ENCODE data around the gene IRF2.

IRF2 gene

DNA sequence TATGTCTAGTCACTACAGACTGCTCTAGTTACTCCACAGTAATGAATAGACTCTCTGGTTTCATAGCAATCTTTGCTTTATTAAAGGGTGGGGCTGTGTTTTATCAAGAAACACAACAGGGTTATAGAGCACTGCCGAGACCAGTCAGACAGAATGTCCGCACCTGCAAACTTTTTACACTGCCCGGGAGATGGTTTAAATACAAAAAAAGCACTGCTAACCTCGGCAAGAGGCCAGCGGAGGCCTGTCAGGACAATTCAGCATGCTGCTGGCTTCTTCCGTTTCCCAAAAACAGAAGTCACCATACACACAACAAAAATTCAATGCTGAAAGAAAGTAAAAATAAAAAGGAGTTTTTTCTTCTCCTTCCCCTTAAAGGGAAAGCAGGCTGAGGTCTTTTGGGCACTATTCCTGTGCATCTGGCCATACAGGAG is 67.4 kb downstream of the IRF2 start:
- no peak for DNase-seq

DNA sequence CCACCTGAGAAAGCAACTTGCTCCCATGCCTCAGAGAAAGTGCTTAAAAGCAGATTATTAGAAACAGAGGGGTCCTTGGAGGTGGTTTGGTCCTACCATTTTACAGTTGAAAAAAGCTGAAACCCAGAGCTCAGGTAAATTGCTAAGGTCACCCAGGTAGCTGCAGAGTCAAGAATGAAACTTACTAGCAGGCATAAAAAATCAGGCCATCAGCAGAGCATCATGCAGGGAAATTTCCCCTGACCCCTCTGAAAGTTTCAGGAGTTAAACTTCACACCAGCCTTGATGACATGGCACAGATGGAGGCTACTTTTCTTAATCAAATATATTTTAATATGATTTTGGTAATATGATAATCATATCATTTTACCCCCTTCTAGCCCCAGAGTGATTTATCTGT is 70.3 kb downstream of the IRF2 start:
- DNase-seq, result no peak

DNA sequence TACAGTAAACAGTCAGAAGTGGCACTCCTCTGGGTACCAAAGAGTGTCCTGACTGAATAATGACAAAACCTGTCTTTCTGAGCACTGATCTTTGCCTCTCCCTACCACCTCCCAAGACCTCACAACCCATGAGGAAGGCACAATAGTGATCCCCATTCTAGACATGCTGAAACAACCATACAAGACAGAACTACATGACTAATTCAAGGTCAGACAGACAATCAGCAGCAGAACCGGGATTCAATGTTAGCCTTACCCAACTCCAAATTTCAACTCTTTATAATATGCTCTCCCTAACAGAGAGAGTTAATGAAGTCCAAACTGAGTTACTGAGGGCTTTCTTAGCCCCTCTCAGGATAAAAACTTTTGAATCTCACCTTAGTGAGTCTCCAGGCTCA is 71.0 kb downstream of the IRF2 start:
- DNase-seq, result no peak

DNA sequence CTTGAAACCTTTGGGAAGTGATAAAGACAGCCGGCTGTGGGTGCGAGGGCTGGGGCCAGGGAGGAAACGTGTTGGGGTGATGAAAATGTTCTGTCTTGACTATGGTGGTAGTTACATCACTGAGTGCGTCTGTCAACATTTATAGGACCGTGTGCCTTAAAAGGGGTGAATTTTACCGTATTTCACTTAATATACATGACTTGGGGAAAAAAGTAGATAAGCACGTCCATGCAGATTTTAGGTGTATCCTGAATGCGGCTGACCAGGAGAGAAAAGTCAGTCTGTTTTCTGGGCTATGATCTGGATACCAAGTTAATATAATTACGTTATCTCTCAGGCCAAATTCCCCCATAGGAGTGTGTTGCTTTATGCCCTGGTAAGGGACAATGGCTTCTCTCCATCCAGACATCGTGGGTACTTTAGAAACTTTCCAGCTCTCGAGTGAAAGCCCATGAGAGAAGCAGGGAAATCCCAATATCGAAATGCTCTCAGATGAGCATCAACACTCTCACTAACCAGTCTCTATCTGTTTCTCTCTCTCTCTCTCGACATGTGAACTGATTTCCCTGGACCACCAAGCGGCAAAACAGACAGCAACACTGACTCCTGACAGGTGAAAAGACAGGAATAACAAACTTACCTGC is 71.5 kb downstream of the IRF2 start:
- no peak for DNase-seq

GRCh38 chr4:184402239-184402638 is 72.1 kb downstream of the IRF2 start:
- DNase-seq, result no peak

- DNase-seq, result no peak
Measured at GRCh38 chr4:184401397-184402171, 72.8 kb downstream of the IRF2 start.

DNA sequence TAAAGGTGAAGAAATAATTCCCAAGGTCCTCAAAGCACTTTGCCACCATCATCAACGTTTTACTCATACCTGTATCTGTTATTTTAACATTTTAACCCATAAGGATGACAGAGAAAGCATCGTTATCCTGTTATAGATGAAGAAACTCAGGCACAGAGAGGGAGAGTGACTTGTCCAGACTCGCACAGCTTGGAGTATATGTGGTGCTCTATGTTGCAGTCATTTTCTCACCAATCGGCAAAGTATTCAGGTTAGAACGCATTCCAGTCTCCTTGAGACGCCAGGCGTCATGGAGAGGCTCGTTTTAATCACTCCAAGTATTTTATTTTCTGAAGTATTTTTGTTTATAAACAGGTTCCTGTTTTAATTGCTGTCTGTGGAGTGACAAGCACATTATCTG is 73.5 kb downstream of the IRF2 start:
- no peak for DNase-seq

DNA sequence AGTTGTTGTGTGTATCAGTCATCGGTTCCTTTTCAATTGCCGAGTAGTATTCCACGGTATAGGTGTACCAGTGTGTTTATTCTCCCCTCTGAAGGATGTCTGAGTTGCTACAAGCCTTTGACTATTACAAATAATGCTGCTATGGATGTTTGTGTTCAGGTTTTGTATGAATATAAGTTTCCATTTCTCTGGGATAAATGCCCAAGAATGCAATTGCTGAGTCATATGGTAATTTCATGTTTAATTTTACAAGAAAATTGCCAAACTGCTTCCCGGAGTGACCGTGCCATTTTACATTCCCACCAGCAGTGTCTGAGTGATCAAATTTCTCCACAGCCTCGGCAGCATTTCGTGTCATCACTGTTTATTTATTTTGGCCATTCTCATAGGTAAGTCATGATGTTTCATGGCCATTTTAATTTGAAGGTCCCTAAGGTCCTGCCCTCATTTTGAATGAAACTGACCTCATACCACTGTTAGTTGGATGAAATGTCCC is 73.9 kb downstream of the IRF2 start:
- DNase-seq, result no peak

- DNase-seq, result no peak
Measured at GRCh38 chr4:184399512-184399908, 74.8 kb downstream of the IRF2 start.

- DNase-seq, result no peak
Measured at GRCh38 chr4:184398741-184399511, 75.4 kb downstream of the IRF2 start.

DNA sequence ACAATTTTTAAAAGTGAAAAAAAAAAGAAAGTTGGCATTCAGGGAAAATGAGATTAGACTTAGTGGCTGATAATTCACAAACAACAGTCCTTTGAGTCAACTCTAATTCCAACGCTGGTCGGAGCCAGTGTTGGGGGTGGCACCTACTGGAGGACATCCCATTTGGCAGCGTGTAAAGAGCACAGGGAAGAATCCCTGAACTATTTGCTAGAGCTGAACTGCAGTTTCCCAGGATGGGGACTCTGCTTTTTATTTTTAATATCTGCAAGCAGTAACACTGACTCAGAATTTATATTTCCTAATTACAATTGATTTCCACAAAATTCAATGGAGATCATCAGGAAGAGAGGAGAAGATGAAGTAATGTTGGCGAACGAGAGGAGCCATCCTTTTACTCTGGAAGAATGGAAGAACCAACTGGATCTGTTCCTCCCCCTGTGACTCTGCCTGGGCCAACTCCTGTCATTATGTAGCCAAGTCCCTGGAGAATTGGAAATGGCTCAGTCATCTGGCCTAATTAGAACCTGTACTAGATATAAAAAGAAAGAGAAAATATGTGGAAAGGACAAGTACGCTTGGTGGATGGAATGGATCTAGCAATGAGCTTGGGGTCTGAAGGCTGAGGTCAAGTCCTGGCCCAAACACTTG is 76.7 kb downstream of the IRF2 start:
- no peak for DNase-seq

DNA sequence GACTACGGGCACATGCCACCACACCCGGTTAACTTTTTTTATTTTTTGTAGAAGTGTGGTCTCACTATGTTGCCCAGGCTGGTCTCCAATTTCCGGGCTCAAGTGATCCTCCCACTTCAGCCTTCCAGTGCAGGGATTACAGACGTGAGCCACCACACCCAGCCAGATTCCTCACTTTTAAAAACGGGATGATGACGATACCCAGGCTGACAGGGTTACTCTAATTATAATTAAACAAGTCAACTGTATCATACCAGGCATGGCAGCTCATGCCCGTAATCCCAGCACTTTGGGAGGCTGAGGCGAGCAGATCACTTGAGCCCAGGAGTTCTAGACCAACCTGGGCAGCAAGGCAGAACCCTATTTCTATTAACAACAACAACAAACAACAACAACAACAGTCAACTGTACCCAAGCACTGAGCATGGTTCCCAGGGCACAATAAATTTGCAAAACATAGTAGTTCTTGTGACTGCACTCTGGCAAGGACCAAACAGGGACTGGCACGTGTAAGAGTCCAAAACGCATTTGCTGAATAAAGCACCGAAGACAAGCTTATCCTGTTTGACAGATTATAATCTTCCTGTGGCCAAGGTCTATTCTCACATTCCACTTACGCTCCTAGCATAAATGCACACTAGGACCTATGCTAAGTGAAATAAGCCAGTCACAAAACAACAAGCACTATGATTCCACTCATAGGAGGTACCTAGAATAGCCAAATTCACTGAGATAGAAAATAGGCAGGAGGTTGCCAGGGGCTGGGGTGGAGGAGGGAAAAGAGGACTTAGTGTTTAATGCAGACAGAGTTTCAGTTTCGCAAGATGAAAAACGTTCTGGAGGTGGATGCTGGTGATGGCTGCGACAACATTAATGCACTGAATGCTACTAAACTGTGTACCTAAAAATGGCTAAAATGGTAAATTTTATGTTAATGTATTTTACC is 77.5 kb downstream of the IRF2 start:
- no peak for DNase-seq

- DNase-seq, result no peak
Measured at GRCh38 chr4:184395971-184396391, 78.4 kb downstream of the IRF2 start.

GRCh38 chr4:184395451-184395917 is 78.9 kb downstream of the IRF2 start:
- DNase-seq, result no peak

- no peak for DNase-seq
Measured at GRCh38 chr4:184392748-184393559, 81.4 kb downstream of the IRF2 start.

GRCh38 chr4:184392316-184392715 is 82.0 kb downstream of the IRF2 start:
- DNase-seq, result no peak

GRCh38 chr4:184389978-184390900 is 84.1 kb downstream of the IRF2 start:
- DNase-seq, result no peak

GRCh38 chr4:184388106-184388505 is 86.2 kb downstream of the IRF2 start:
- DNase-seq, result no peak

DNA sequence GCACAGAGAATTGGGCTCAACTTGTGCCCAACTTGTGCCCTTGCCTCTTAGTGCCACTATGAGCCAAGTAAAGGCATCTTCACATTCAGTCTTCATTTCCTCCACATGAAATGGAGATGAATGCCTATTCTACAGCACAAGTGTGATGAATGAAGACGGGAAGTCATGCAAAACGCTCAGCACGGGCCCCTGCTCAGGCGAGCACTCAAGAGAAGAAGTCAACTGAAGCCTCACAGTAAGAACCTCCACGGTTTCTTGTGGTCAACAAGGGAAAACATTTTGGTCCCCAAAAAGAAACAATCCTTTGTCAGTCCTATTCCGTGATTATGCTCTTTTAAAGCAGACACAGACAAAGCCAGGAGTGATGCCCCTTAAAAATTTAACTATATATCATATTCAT is 87.0 kb downstream of the IRF2 start:
- no peak for DNase-seq

All from cerebellar nuclear complex (tissue), 1 donor.